Endodermal cell (in vitro differentiated cells): ENCODE data around the gene MLLT3. TPM values are rescaled to one million over a fixed set of nuclear protein-coding genes. Genes with fewer than 3 reads are reported as not detected.

Source experiments
- DNase-seq: peaks from one replicate; pipeline ENCODE4 v3.0.0-alpha.2; 2017
- H3K27ac ChIP-seq: 2 replicates; pipeline ENCODE4 v1.5.1; 2013; ENCODE audit warnings: mild to moderate bottlenecking, low read depth, low read length, moderate library complexity
- H3K27me3 ChIP-seq: 2 replicates; pipeline ENCODE4 v1.6.1; 2013; ENCODE audit warnings: mild to moderate bottlenecking, low read length, moderate library complexity; ENCODE audit not compliant: insufficient read depth, control insufficient read depth, poor library complexity, severe bottlenecking
- H3K36me3 ChIP-seq: 2 replicates; pipeline ENCODE4 v1.7.0; 2013; ENCODE audit warnings: mild to moderate bottlenecking, low read length, moderate library complexity; ENCODE audit not compliant: control insufficient read depth, insufficient read depth
- H3K4me1 ChIP-seq: one replicate; pipeline ENCODE4 v1.7.0; 2013; ENCODE audit warnings: low read length; ENCODE audit not compliant: control insufficient read depth, insufficient read depth
- H3K4me3 ChIP-seq: 2 replicates; pipeline ENCODE4 v1.5.1; 2013; ENCODE audit warnings: mild to moderate bottlenecking, low read length, moderate library complexity
- H3K9ac ChIP-seq: 2 replicates; pipeline ENCODE4 v1.6.1; 2013; ENCODE audit warnings: mild to moderate bottlenecking, low read length, moderate library complexity; ENCODE audit not compliant: poor library complexity, severe bottlenecking; ENCODE audit errors: extremely low read depth
- H3K9me3 ChIP-seq: 2 replicates; pipeline ENCODE4 v1.6.1; 2013; ENCODE audit warnings: mild to moderate bottlenecking, low read length, moderate library complexity; ENCODE audit not compliant: control insufficient read depth
- H3K27ac Mint-ChIP-seq: 2 replicates; pipeline ENCODE4 v1.8.0; 2020; ENCODE audit warnings: mixed read lengths
- H3K27me3 Mint-ChIP-seq: 2 replicates; pipeline ENCODE4 v1.8.0; 2021; ENCODE audit warnings: mild to moderate bottlenecking, mixed read lengths; ENCODE audit not compliant: insufficient read depth
- H3K36me3 Mint-ChIP-seq: 2 replicates; pipeline ENCODE4 v1.8.0; 2020; ENCODE audit warnings: low read depth, mixed read lengths
- H3K4me1 Mint-ChIP-seq: 2 replicates; pipeline ENCODE4 v1.8.0; 2020; ENCODE audit warnings: mixed read lengths
- H3K4me3 Mint-ChIP-seq: 2 replicates; pipeline ENCODE4 v1.8.0; 2020; ENCODE audit warnings: mild to moderate bottlenecking, moderate library complexity, mixed read lengths
- H3K9me3 Mint-ChIP-seq: 2 replicates; pipeline ENCODE4 v1.8.0; 2020; ENCODE audit warnings: mild to moderate bottlenecking, mixed read lengths
- CTCF ChIP-seq: fragments of 200-600 bp; sonication (generic); conservative IDR thresholded peaks from 2 replicates; pipeline ENCODE4 v1.5.0; 2021; ENCODE audit warnings: antibody characterized with exemption, mild to moderate bottlenecking
- WGBS, 2 experiments: methylation state at CpG; one replicate each; pipeline versions ENCODE4 v1.1.5 to v1.1.7; 2013; ENCODE audit warnings: missing lambda C conversion rate in 2 of 2, mixed read lengths in 1 of 2; ENCODE audit not compliant: insufficient coverage in 1 of 2, insufficient read length in 1 of 2; 5-methylcytosine and 5-hydroxymethylcytosine counted together
- total RNA-seq, 2 donors: library from RNA; stranded (reverse); fragmentation: NEBNext Ultra II Directional in 1 of 2; extraction: Animal tissue kit (Norgen Biotek cat#: 25700) in 1 of 2; gene quantifications; 2 replicates in 1 of 2; 3 replicates in 1 of 2; pipeline ENCODE4 v1.2.1, GENCODE V29; 2021

Gene MLLT3
- total RNA-seq, 2 donors from 2014 or later: 5.5 to 12.2 TPM

- Mint-ChIP-seq H3K9me3 (no peaks in the 10 kb centered on the region), H3K27me3 (no peaks in the 10 kb centered on the region), H3K27ac (peak overlapping the region; percentile 35), H3K4me1 (peaks cover 21% of the 10 kb centered on the region), H3K36me3 (no peaks in the 10 kb centered on the region), H3K4me3 (no peak overlapping the region)
- H3K9ac ChIP-seq: no peak overlapping the region
- H3K4me3 ChIP-seq: peak overlapping the region; percentile 6
- no peaks in the 10 kb centered on the region for H3K27me3 ChIP-seq
- H3K4me1 ChIP-seq: peaks cover 4% of the 10 kb centered on the region
- DNase-seq: no peak
- no peak for TF ChIP-seq CTCF
- no peak overlapping the region for H3K27ac ChIP-seq
- H3K9me3 ChIP-seq: no peaks in the 10 kb centered on the region
- no peaks in the 10 kb centered on the region for H3K36me3 ChIP-seq
Observed at GRCh38 chr9:20551236-20551635, 71.1 kb downstream of the MLLT3 start.

- Histone ChIP-seq H3K4me3 (no peak overlapping the region), H3K4me1 (peaks cover 4% of the 10 kb centered on the region), H3K36me3 (no peaks in the 10 kb centered on the region), H3K9me3 (no peaks in the 10 kb centered on the region), H3K27ac (no peak overlapping the region), H3K9ac (no peak overlapping the region), H3K27me3 (no peaks in the 10 kb centered on the region)
- Mint-ChIP-seq H3K4me1 (peaks cover 21% of the 10 kb centered on the region), H3K36me3 (no peaks in the 10 kb centered on the region), H3K27ac (no peak overlapping the region), H3K27me3 (no peaks in the 10 kb centered on the region), H3K4me3 (no peak overlapping the region), H3K9me3 (no peaks in the 10 kb centered on the region)
- no peak for DNase-seq
- WGBS, 2 experiments: 94% methylated on average over 3 of the region's 4 CpGs; no CpG with 5 or more reads in 1 of the 2 experiments
- TF ChIP-seq CTCF: no peak
Observed at GRCh38 chr9:20550326-20550725, 72.0 kb downstream of the MLLT3 start.

GRCh38 chr9:20549053-20549452 lies 73.2 kb downstream of the MLLT3 start:
- WGBS, 2 experiments: no CpG with 5 or more reads among the region's 3 CpGs
- Histone ChIP-seq H3K9me3 (no peaks in the 10 kb centered on the region), H3K9ac (no peak overlapping the region), H3K27ac (no peak overlapping the region), H3K4me1 (peaks cover 4% of the 10 kb centered on the region), H3K36me3 (no peaks in the 10 kb centered on the region), H3K4me3 (no peak overlapping the region), H3K27me3 (no peaks in the 10 kb centered on the region)
- Mint-ChIP-seq H3K4me3 (no peak overlapping the region), H3K27ac (no peak overlapping the region), H3K9me3 (peaks cover under 1% of the 10 kb centered on the region), H3K4me1 (peaks cover 23% of the 10 kb centered on the region), H3K27me3 (no peaks in the 10 kb centered on the region), H3K36me3 (no peaks in the 10 kb centered on the region)
- TF ChIP-seq CTCF: no peak
- no peak for DNase-seq
